ENCODE results near the gene HAND2.

The HAND2 gene

GRCh38 chr4:173520921-173521466, 9.0 kb downstream of the HAND2 start:
- DNase-seq (ENCODE audit: low read depth), result no peak

- DNase-seq (ENCODE audit: low read depth), result no peak
Observed at GRCh38 chr4:173519111-173520101, 10.6 kb downstream of the HAND2 start.

- no peak for DNase-seq (ENCODE audit: low read depth)
Observed at GRCh38 chr4:173518425-173519102, 11.5 kb downstream of the HAND2 start.

- DNase-seq (ENCODE audit: low read depth), result no peak
Observed at GRCh38 chr4:173517781-173518424, 12.1 kb downstream of the HAND2 start.

- DNase-seq (ENCODE audit: low read depth), result no peak
Observed at GRCh38 chr4:173516621-173517524, 13.2 kb downstream of the HAND2 start.

GRCh38 chr4:173515458-173515857, 14.6 kb downstream of the HAND2 start:
- no peak for DNase-seq (ENCODE audit: low read depth)

- DNase-seq (ENCODE audit: low read depth), result no peak
Observed at GRCh38 chr4:173514641-173515217, 15.3 kb downstream of the HAND2 start.

- no peak for DNase-seq (ENCODE audit: low read depth)
Observed at GRCh38 chr4:173513651-173514050, 16.4 kb downstream of the HAND2 start.

GRCh38 chr4:173511787-173512361, 18.2 kb downstream of the HAND2 start:
- no peak for DNase-seq (ENCODE audit: low read depth)

- no peak for DNase-seq (ENCODE audit: low read depth)
Observed at GRCh38 chr4:173509036-173510001, 20.7 kb downstream of the HAND2 start.

- no peak for DNase-seq (ENCODE audit: low read depth)
Observed at GRCh38 chr4:173508386-173509035, 21.5 kb downstream of the HAND2 start.

- no peak for DNase-seq (ENCODE audit: low read depth)
Observed at GRCh38 chr4:173507471-173508385, 22.3 kb downstream of the HAND2 start.

- DNase-seq (ENCODE audit: low read depth), result no peak
Observed at GRCh38 chr4:173506597-173507211, 23.3 kb downstream of the HAND2 start.

- no peak for DNase-seq (ENCODE audit: low read depth)
Observed at GRCh38 chr4:173505924-173506518, 24.0 kb downstream of the HAND2 start.

GRCh38 chr4:173504181-173504503, 25.9 kb downstream of the HAND2 start:
- DNase-seq (ENCODE audit: low read depth), result no peak

- DNase-seq (ENCODE audit: low read depth), result no peak
Observed at GRCh38 chr4:173503330-173504180, 26.5 kb downstream of the HAND2 start.

All from stimulated activated CD8-positive, alpha-beta memory T cell treated with anti-CD3 and anti-CD28 coated beads, Interleukin-15, amount 100 ng/mL, for 24 hours (primary cell).